Activated T-helper 9 cell treated with anti-CD3 and anti-CD28 coated beads, Interleukin-2, amount 50 U/mL, for 16 hours (primary cell): ENCODE results near the gene LLGL1.

Source experiments
- DNase-seq: peaks from one replicate; pipeline ENCODE4 v3.0.0-alpha.2; 2020; ENCODE audit warnings: low read depth

The LLGL1 gene

DNA sequence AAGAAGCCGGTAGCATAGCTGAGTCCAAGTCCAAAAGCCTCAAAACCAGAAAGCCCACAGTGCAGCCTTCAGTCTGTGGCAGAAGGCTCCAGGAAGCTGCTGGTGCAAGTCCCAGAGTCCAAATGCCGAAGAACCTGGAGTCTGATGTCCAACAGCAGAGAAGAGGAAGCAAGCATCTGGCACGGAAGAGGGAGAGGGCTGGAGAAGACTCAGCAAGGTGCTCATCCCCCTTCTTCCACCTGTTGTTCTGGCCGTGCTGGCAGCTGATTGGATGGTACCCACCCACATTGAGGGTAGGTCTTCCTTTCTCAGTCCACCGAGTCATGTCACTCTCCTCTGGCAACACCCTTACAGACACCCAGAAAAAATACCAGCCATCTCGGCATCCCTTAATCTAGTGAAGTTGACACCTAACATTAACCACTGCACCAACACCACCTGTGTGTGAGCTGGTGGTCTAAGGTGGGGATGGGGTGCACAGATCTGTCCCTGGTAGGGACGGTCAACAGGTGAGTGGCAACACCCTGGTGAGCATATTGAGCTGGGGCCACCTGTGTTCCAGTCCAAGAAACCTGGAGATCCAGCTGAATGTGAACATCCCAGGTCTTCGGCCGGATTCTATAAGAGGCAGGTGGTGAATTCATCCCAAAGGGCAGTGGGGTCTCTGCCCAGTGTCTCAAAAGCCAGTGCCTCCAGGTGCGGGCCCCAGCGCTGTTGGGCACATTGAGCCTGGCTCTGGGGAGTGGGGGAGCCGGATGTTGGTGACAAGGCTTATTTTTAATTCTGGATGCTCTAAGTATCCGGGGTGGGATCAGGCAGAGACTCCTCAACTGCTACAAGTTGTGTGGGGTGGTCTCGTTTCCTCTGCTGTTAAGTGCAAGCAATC is 44.9 kb downstream of the LLGL1 start:
- no peak for DNase-seq

DNA sequence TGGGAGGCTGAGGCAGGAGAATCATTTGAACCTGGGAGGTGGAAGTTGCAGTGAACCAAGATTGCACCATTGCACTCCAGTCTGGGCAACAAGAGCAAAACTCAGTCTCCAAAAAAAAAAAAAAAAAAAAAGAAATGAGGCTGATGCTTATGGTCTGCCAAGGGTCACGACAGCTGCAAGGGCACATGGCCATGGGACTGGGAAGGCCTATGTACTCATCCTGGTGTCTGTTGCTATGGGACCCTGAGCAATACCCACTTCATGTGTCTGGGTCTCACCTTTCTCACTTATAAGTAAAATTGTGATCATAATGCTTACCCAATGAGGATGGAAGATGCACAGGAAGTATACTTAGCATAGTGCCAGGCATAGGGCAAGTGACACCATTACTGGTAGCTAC is 51.6 kb downstream of the LLGL1 start:
- no peak for DNase-seq

DNA sequence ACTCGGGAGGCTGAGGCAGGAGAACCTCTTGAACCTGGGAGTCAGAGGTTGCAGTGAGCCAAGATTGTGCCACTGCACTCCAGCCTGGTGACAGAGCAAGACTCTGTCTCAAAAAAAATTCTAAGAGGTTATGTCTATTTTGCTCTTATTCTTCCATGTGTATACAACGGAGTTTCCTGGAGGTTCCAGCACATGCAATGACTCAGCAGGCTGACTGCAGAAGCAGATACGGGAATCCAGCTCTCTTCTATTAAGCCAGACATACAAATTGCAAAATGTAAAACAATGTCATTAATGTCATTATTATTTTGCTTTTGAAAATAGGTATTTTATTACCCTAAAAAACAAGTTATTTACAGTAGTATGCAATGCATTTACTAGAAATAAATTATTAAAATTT is 53.4 kb downstream of the LLGL1 start:
- DNase-seq, result no peak

DNA sequence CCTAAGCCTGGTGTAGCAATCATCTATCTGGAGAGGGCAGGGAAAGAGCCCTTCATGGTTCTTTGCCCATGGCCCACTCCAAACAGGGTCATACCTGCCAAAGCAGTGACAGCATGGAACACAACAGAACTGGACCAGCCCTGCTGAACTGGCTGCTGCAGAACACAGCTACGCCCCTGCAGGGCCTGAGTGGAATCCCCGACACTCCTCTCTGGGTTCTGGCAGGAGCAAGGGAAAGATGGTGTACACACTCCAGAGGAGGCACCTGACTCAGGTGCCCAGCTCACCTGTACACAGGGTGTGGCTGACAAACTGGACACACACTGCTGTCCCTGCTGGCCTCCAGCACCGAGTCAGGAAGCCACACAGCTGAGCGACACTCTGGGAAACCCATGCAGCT is 54.8 kb downstream of the LLGL1 start:
- DNase-seq, result no peak

DNA sequence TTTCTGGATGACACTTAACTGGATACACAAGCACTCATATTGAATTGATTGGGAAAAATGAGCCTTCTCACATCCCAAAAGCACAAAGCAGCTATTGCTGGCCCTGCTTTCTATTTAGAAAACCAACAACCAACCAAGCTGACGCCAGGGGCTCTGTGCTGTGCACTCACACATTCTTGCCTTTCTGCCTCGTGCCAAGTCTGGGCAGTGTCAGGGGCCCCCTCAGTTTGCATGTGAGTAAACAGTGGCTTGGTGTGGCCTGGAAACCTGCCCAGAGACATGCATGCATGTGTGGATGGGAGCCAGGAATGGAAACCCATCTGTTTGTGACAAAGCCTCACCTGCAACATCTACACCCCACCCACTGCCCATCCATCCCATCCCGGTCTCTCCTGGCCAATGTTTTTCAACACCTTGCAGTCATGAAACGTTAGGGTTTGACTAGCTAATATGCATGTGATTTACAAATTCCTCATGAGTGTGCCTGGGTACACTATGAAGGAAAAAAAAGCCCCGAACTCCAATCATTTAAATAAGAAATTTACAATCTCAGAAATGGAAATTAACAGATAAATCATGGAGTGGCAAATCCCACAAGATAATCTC is 55.4 kb downstream of the LLGL1 start:
- DNase-seq, result no peak

DNA sequence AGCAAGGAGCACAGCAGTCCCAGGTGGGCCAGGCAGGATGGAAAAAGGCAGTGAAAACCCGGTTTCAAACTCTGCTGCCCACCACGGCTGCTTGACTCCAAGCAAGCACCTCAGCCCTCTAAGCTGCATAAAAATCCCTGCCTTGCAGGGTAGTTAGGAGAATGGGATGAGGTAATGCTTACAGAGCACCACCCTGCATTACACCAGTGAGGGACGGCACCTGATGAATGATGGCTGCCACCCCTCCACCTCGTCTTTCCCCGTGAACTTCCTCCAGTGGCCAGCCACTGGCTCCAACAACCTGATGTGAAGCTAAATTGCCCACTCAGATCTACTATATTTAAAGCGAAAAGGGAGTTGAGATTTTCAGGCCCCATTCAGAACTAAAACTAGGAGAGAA is 56.4 kb downstream of the LLGL1 start:
- DNase-seq, result no peak

DNA sequence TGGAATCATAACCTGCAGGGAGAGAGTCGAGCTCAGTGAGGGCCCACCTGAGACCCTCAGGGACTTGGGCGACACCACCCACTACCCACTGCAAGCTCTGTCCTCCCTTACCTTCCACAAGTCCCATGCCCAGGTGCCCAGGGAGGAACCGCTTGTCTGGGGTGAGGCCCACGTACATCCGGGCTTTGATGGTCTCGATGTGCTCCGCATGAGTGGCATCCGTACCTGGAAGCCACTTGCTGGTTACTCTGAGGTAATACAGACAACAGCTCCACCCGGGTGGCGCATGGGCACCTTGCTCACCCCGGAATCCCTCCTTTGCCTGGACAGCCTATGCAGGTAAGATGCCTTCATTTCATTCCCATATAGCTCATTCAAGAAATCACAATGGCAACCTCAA is 59.9 kb downstream of the LLGL1 start:
- no peak for DNase-seq

DNA sequence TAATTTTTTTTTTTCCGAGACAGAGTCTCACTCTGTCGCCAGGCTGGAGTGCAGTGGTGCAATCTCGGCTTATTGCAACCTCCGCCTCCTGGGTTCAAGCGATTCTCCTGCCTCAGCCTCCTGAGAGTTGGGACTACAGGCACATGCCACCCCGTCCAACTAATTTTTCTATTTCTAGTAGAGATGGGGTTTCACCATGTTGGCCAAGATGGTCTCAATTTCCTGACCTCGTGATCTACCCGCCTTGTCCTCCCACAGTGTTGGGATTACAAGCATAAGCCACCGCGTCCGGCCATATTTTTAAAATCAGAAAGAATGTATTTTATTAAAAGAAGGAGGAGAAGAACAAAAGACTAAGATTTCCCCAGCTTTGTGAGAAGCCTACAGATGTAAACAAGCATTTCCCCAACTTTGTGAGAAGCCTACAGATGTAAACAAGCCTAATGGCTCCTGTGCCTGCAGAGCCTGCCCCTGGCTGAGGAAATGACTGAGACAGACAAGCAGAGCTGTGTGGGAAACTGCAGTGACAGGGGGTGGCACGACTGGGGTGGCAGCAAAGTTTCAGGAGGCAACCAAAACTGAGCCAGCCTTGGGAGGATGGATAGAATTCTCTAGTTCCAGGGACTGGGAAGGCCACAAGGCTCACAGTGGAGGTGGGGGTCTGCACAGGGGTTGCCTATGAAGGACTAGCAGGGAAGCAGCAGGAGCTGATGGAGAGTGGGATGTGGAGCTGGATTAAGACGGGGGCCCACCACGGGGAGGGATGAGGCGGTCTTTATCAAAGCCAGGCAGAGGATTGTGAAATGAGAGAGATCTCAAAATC is 66.5 kb downstream of the LLGL1 start:
- DNase-seq, result no peak
